SU-DHL-6 (cell line): Measurements from ENCODE around the gene FAM184B.

ENCODE experiments used
- H2AFZ ChIP-seq: fragments of 200-600 bp; sonication (generic); 2 replicates; pipeline ENCODE4 v1.6.1; 2014; ENCODE audit warnings: low read depth, mild to moderate bottlenecking, moderate library complexity, mixed read lengths, antibody characterized with exemption, low read length; ENCODE audit not compliant: severe bottlenecking
- H3F3A ChIP-seq: fragments of 200-600 bp; shearing (Covaris generic); 2 replicates; pipeline ENCODE4 v1.6.0; 2016; ENCODE audit warnings: antibody characterized with exemption, mild to moderate bottlenecking; ENCODE audit not compliant: insufficient read depth
- H3K27ac ChIP-seq: fragments of 200-600 bp; sonication (generic); 2 replicates; pipeline ENCODE4 v1.5.1; 2016; ENCODE audit warnings: low read depth, mild to moderate bottlenecking, low read length, moderate library complexity, mixed read lengths
- H3K27me3 ChIP-seq: fragments of 200-600 bp; sonication (generic), shearing (Covaris generic); 2 replicates; pipeline ENCODE4 v1.6.0; 2014; ENCODE audit warnings: mild to moderate bottlenecking, low read length
- H3K36me3 ChIP-seq: fragments of 200-600 bp; sonication (generic); 2 replicates; pipeline ENCODE4 v1.6.1; 2014; ENCODE audit warnings: mild to moderate bottlenecking, low read length, mixed read lengths
- H3K4me2 ChIP-seq: fragments of 300-600, 200-600 bp; shearing (Covaris generic), sonication (generic); 2 replicates; pipeline ENCODE4 v1.6.0; 2014; ENCODE audit warnings: low read length, low read depth, mild to moderate bottlenecking; ENCODE audit not compliant: poor library complexity, severe bottlenecking
- H3K4me3 ChIP-seq: fragments of 200-600 bp; sonication (generic); 2 replicates; pipeline ENCODE4 v1.5.1; 2014; ENCODE audit warnings: antibody characterized with exemption, low read length, mild to moderate bottlenecking, mixed read lengths; ENCODE audit not compliant: insufficient read depth, poor library complexity, severe bottlenecking
- H3K79me2 ChIP-seq: fragments of 200-600 bp; sonication (generic); 2 replicates; pipeline ENCODE4 v1.6.1; 2014; ENCODE audit warnings: mild to moderate bottlenecking, low read length, moderate library complexity; ENCODE audit not compliant: insufficient read depth
- H3K9ac ChIP-seq: fragments of 200-600 bp; sonication (generic); 2 replicates; pipeline ENCODE4 v1.7.0; 2014; ENCODE audit warnings: mild to moderate bottlenecking, low read length
- H3K9me2 ChIP-seq: fragments of 200-600 bp; sonication (generic); replicated peaks from 2 replicates; pipeline ENCODE4 v1.6.1; 2014; ENCODE audit warnings: low read length; ENCODE audit not compliant: insufficient read depth
- H3K9me3 ChIP-seq: fragments of 200-600 bp; sonication (generic); 2 replicates; pipeline ENCODE4 v1.6.1; 2014; ENCODE audit warnings: low read length, mixed read lengths; ENCODE audit not compliant: insufficient read depth
- H4K20me1 ChIP-seq: fragments of 200-600 bp; sonication (generic); 2 replicates; pipeline ENCODE4 v1.6.1; 2014; ENCODE audit warnings: low read depth, mild to moderate bottlenecking, antibody characterized with exemption, low read length, moderate library complexity, mixed read lengths
- CTCF ChIP-seq: fragments of 200-600 bp; sonication (generic); IDR thresholded peaks from one replicate; pipeline ENCODE4 v1.5.1; 2017; ENCODE audit warnings: antibody characterized with exemption, mild to moderate bottlenecking, low read length, moderate library complexity; ENCODE audit not compliant: insufficient read depth, poor library complexity, severe bottlenecking
- EZH2phosphoT487 ChIP-seq: fragments of 200-600 bp; sonication (generic), shearing (Covaris generic); conservative IDR thresholded peaks from 2 replicates; pipeline ENCODE4 v1.6.1; 2018; ENCODE audit warnings: mild to moderate bottlenecking, antibody characterized with exemption, low read length, moderate library complexity, mixed read lengths

FAM184B gene

GRCh38 chr4:17690898-17691297 lies 90.5 kb downstream of the FAM184B start:
- no peak overlapping the region for H2AFZ ChIP-seq
- no peak overlapping the region for H3K4me2 ChIP-seq
- no peaks in the 10 kb centered on the region for H4K20me1 ChIP-seq
- H3K27me3 ChIP-seq, result no peaks in the 10 kb centered on the region
- H3K9me2 ChIP-seq, result no peaks in the 10 kb centered on the region
- no peaks in the 10 kb centered on the region for H3K79me2 ChIP-seq
- no peaks in the 10 kb centered on the region for H3F3A ChIP-seq
- H3K9ac ChIP-seq, result no peak overlapping the region
- TF ChIP-seq EZH2phosphoT487 (no peak), CTCF (no peak)
- H3K27ac ChIP-seq, result no peak overlapping the region
- no peak overlapping the region for H3K4me3 ChIP-seq
- H3K36me3 ChIP-seq, result no peaks in the 10 kb centered on the region
- H3K9me3 ChIP-seq, result no peaks in the 10 kb centered on the region

DNA sequence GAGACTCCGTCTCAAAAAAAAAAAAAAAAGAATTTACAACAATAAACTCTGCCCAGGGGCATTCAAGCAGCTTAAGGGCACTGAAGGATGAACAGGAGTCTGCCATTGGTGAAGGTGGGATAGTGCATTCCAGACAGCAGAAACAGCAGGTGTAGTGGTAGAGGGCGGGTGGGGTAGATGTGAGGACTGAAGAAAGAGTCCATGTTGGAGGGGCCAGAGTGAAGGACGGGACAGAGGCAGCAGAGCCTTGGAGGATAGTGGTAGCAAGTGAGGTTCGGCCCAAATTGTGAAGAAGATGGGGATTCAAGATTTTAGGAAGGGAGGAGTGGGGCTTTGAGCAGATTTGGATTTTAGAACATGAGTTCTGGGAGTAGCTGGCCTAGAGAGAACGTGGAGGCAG lies 91.3 kb downstream of the FAM184B start:
- no peaks in the 10 kb centered on the region for H3K9me3 ChIP-seq
- no peak overlapping the region for H3K9ac ChIP-seq
- H3K27me3 ChIP-seq, result no peaks in the 10 kb centered on the region
- no peak overlapping the region for H2AFZ ChIP-seq
- H3K9me2 ChIP-seq, result no peaks in the 10 kb centered on the region
- no peaks in the 10 kb centered on the region for H3K36me3 ChIP-seq
- H3K27ac ChIP-seq, result no peak overlapping the region
- H4K20me1 ChIP-seq, result no peaks in the 10 kb centered on the region
- H3F3A ChIP-seq, result no peaks in the 10 kb centered on the region
- H3K4me3 ChIP-seq, result no peak overlapping the region
- no peak for TF ChIP-seq EZH2phosphoT487
- no peak for TF ChIP-seq CTCF
- H3K4me2 ChIP-seq, result no peak overlapping the region
- no peaks in the 10 kb centered on the region for H3K79me2 ChIP-seq

DNA sequence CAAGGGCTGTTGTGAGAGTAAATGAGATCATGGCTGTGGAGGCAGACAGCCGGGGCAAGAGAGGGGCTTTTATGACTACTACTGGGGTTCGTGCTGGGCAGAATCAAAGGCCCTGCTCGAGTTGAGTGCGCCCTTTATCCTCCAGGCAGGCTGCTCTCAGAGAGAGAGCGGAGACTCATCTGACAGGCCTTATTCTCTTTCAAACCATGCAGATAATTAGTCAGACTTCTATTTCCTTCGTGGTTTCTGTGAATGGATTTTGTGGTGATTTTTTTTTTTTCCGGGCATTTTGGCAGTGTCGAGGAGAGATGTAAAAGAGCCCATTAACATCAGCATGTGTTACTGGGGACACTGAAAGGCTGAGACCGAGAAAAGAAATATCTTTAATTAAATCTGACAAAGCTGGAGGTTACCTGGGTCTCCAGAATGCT lies 93.4 kb downstream of the FAM184B start:
- Histone ChIP-seq H4K20me1 (no peaks in the 10 kb centered on the region), H3K79me2 (no peaks in the 10 kb centered on the region), H3K4me3 (no peak overlapping the region), H3K9ac (no peak overlapping the region), H3K36me3 (no peaks in the 10 kb centered on the region), H3K27ac (no peak overlapping the region), H3F3A (no peaks in the 10 kb centered on the region), H3K9me3 (no peaks in the 10 kb centered on the region), H2AFZ (no peak overlapping the region), H3K9me2 (no peaks in the 10 kb centered on the region), H3K4me2 (no peak overlapping the region), H3K27me3 (no peaks in the 10 kb centered on the region)
- TF ChIP-seq CTCF (no peak), EZH2phosphoT487 (no peak)
